SK-N-MC (cell line): ENCODE results near the gene ANKRD39.

Experiments used
- EZH2 ChIP-seq: fragments of 200-600 bp; sonication (generic); IDR thresholded peaks from one replicate; pipeline ENCODE4 v1.6.1; 2017; ENCODE audit warnings: antibody characterized with exemption
- POLR2AphosphoS5 ChIP-seq: IDR thresholded peaks from 2 replicates; pipeline ENCODE4 v1.6.1; 2012; ENCODE audit warnings: mild to moderate bottlenecking, low read depth, low read length, borderline replicate concordance

- TF ChIP-seq EZH2 = no peak
- TF ChIP-seq POLR2AphosphoS5 = no peak
Observed at GRCh38 chr2:96900237-96900636, 42.4 kb upstream of the ANKRD39 start.
